Measurements from ENCODE around the gene NADSYN1.

The NADSYN1 gene

GRCh38 chr11:71463331-71464211, 10.6 kb downstream of the NADSYN1 start:
- TF ChIP-seq CTCF (IDR thresholded peaks at IDR 0.05; ENCODE audit: low read length) (no peak), EZH2 (IDR thresholded peaks at IDR 0.05; ENCODE audit: borderline replicate concordance, low read length) (no peak)
- 0 out of 2 replicates have a peak, but pooled peaks cover 4% of the 10 kb centered on the region for H3K9me3 ChIP-seq (ENCODE audit: low read length)
- H3K4me1 ChIP-seq (ENCODE audit: insufficient read depth, low read length, severe bottlenecking): no peaks in the 10 kb centered on the region
- no peak overlapping the region for H2AFZ ChIP-seq (ENCODE audit: low read length)
- H3K79me2 ChIP-seq (ENCODE audit: insufficient read depth, low read length): no peaks in the 10 kb centered on the region
- H3K27ac ChIP-seq (ENCODE audit: low read depth, low read length, poor library complexity, severe bottlenecking): no peak overlapping the region
- no peaks in the 10 kb centered on the region for H3K27me3 ChIP-seq (ENCODE audit: insufficient read depth, low read length)
- H3K9ac ChIP-seq (ENCODE audit: low read length): no peak overlapping the region
- H3K36me3 ChIP-seq (ENCODE audit: insufficient read depth, low read length): peaks cover 50% of the 10 kb centered on the region
- H3K4me2 ChIP-seq (ENCODE audit: low read length): no peak overlapping the region
- no peaks in the 10 kb centered on the region for H3F3A ChIP-seq (ENCODE audit: insufficient read depth, low read length)
- no peaks in the 10 kb centered on the region for H3K9me2 ChIP-seq (ENCODE audit: low read depth, low read length)
- no peaks in the 10 kb centered on the region for H4K20me1 ChIP-seq (ENCODE audit: insufficient read depth, low read length)
- no peak overlapping the region for H3K4me3 ChIP-seq (ENCODE audit: low read depth, low read length, poor library complexity, severe bottlenecking)

- Histone ChIP-seq H3K79me2 (ENCODE audit: insufficient read depth, low read length) (no peaks in the 10 kb centered on the region), H3K4me2 (ENCODE audit: low read length) (no peak overlapping the region), H4K20me1 (ENCODE audit: insufficient read depth, low read length) (no peaks in the 10 kb centered on the region), H3K4me1 (ENCODE audit: insufficient read depth, low read length, severe bottlenecking) (no peaks in the 10 kb centered on the region), H3K9me2 (ENCODE audit: low read depth, low read length) (no peaks in the 10 kb centered on the region), H3K36me3 (ENCODE audit: insufficient read depth, low read length) (peaks cover 36% of the 10 kb centered on the region), H3K9me3 (ENCODE audit: low read length) (0 out of 2 replicates have a peak, but pooled peaks cover 4% of the 10 kb centered on the region), H2AFZ (ENCODE audit: low read length) (no peak overlapping the region), H3K27me3 (ENCODE audit: insufficient read depth, low read length) (no peaks in the 10 kb centered on the region), H3K27ac (ENCODE audit: low read depth, low read length, poor library complexity, severe bottlenecking) (no peak overlapping the region), H3K4me3 (ENCODE audit: low read depth, low read length, poor library complexity, severe bottlenecking) (no peak overlapping the region), H3K9ac (ENCODE audit: low read length) (no peak overlapping the region), H3F3A (ENCODE audit: insufficient read depth, low read length) (no peaks in the 10 kb centered on the region)
- no peak for TF ChIP-seq CTCF (IDR thresholded peaks at IDR 0.05; ENCODE audit: low read length)
- no peak for TF ChIP-seq EZH2 (IDR thresholded peaks at IDR 0.05; ENCODE audit: borderline replicate concordance, low read length)
Measured at GRCh38 chr11:71465054-71465453, 12.1 kb downstream of the NADSYN1 start.

GRCh38 chr11:71466358-71466757, 13.4 kb downstream of the NADSYN1 start:
- 0 out of 2 replicates have a peak, but pooled peaks cover 4% of the 10 kb centered on the region for H3K9me3 ChIP-seq (ENCODE audit: low read length)
- H3K36me3 ChIP-seq (ENCODE audit: insufficient read depth, low read length): peaks cover 28% of the 10 kb centered on the region

More at GRCh38 chr11:71466358-71466757, 13.4 kb downstream of the NADSYN1 start:
- no peak overlapping the region for H3K9ac ChIP-seq (ENCODE audit: low read length)
- no peak overlapping the region for H2AFZ ChIP-seq (ENCODE audit: low read length)
- no peaks in the 10 kb centered on the region for H3K79me2 ChIP-seq (ENCODE audit: insufficient read depth, low read length)
- H3K4me2 ChIP-seq (ENCODE audit: low read length): no peak overlapping the region
- no peaks in the 10 kb centered on the region for H4K20me1 ChIP-seq (ENCODE audit: insufficient read depth, low read length)
- TF ChIP-seq CTCF (IDR thresholded peaks at IDR 0.05; ENCODE audit: low read length) (no peak), EZH2 (IDR thresholded peaks at IDR 0.05; ENCODE audit: borderline replicate concordance, low read length) (no peak)
- no peaks in the 10 kb centered on the region for H3K9me2 ChIP-seq (ENCODE audit: low read depth, low read length)
- no peak overlapping the region for H3K27ac ChIP-seq (ENCODE audit: low read depth, low read length, poor library complexity, severe bottlenecking)
- no peak overlapping the region for H3K4me3 ChIP-seq (ENCODE audit: low read depth, low read length, poor library complexity, severe bottlenecking)
- H3F3A ChIP-seq (ENCODE audit: insufficient read depth, low read length): no peaks in the 10 kb centered on the region
- H3K4me1 ChIP-seq (ENCODE audit: insufficient read depth, low read length, severe bottlenecking): no peaks in the 10 kb centered on the region
- no peaks in the 10 kb centered on the region for H3K27me3 ChIP-seq (ENCODE audit: insufficient read depth, low read length)
